ENCODE measurements around the gene PCSK1N. TPM values are rescaled to one million over a fixed set of nuclear protein-coding genes. Genes with fewer than 3 reads are reported as not detected.

The PCSK1N gene
- total RNA-seq, 4 donors from 2014 or later: 2.9 to 16.7 (median 8.5) TPM

GRCh38 chrX:48831136-48831908 lies 4.1 kb downstream of the PCSK1N start:
- no peak for DNase-seq (ENCODE audit: low spot score in 2 of 2)
- 19 to 46% methylated on average over 8 to 58 of the region's 58 CpGs for WGBS, 2 donors
- H3K4me3 ChIP-seq (ENCODE audit: low read depth, poor library complexity, severe bottlenecking): no peak overlapping the region
- TF ChIP-seq, protein P1, sequence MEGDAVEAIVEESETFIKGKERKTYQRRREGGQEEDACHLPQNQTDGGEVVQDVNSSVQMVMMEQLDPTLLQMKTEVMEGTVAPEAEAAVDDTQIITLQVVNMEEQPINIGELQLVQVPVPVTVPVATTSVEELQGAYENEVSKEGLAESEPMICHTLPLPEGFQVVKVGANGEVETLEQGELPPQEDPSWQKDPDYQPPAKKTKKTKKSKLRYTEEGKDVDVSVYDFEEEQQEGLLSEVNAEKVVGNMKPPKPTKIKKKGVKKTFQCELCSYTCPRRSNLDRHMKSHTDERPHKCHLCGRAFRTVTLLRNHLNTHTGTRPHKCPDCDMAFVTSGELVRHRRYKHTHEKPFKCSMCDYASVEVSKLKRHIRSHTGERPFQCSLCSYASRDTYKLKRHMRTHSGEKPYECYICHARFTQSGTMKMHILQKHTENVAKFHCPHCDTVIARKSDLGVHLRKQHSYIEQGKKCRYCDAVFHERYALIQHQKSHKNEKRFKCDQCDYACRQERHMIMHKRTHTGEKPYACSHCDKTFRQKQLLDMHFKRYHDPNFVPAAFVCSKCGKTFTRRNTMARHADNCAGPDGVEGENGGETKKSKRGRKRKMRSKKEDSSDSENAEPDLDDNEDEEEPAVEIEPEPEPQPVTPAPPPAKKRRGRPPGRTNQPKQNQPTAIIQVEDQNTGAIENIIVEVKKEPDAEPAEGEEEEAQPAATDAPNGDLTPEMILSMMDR (IDR thresholded peaks at IDR 0.05): no peak
- no peak for TF ChIP-seq POLR2A (IDR thresholded peaks at IDR 0.05)
- intact Hi-C loops (cut with DNase I; ENCODE audit: low total_unique reads): no loop called here

DNA sequence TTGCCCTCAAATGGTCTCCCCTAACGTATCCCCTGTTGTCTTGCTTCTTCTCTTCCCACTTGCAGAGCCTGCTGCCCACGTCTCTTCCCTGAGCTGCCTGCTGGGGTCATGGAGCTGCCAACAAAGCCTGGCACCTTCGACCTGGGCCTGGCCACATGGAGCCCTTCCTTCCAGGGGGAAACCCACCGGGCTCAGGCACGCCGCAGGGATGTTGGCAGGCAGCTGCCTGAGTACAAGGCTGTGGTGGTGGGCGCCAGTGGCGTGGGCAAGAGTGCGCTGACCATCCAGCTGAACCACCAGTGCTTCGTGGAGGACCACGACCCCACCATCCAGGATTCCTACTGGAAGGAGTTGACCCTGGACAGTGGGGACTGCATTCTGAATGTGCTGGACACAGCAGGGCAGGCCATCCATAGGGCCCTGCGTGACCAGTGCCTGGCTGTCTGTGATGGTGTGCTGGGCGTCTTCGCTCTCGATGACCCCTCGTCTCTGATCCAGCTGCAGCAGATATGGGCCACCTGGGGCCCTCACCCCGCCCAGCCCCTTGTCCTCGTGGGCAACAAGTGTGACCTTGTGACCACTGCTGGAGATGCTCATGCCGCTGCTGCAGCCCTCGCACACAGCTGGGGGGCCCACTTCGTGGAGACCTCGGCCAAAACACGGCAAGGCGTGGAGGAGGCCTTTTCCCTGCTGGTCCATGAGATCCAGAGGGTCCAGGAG lies 6.2 kb downstream of the PCSK1N start:
- no peak for DNase-seq (ENCODE audit: low spot score in 2 of 2)
- WGBS, 2 donors: 90% methylated on average over 13 to 18 of the region's 24 CpGs
- H3K4me3 ChIP-seq (ENCODE audit: low read depth, poor library complexity, severe bottlenecking): no peak overlapping the region
- intact Hi-C loops (cut with DNase I; ENCODE audit: low total_unique reads): no loop called here
- TF ChIP-seq, protein P1 (IDR thresholded peaks at IDR 0.05): no peak
- no peak for TF ChIP-seq POLR2A (IDR thresholded peaks at IDR 0.05)

DNA sequence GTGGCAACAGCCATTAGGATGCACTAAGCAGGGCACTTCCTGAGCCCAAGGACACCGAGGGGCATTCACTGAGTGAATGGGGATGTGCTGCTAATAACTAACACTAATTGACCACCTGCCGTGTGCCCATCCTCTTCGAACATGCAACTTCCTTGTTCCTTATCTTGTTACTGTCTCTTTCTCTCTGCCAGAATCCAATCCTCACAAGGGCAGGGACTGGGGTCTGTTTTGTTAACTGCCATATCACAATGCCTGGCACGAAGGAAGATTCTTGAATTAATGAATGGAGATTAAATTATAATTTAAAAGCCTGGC lies 7.8 kb downstream of the PCSK1N start:
- 62 to 80% methylated on average over 3 to 4 of the region's 4 CpGs for WGBS, 2 donors
- intact Hi-C loops (cut with DNase I; ENCODE audit: low total_unique reads): no loop called here
- no peak for DNase-seq (ENCODE audit: low spot score in 2 of 2)
- TF ChIP-seq POLR2A (IDR thresholded peaks at IDR 0.05): no peak
- TF ChIP-seq, protein P1 (IDR thresholded peaks at IDR 0.05): no peak
- no peak overlapping the region for H3K4me3 ChIP-seq (ENCODE audit: low read depth, poor library complexity, severe bottlenecking)

- no peak for DNase-seq (ENCODE audit: low spot score in 2 of 2)
- WGBS, 2 donors: 61 to 72% methylated on average over 23 to 40 of the region's 73 CpGs
- intact Hi-C loops (cut with DNase I; ENCODE audit: low total_unique reads): no loop called here
- no peak for TF ChIP-seq POLR2A (IDR thresholded peaks at IDR 0.05)
- TF ChIP-seq, protein P1 (IDR thresholded peaks at IDR 0.05): no peak
- no peak overlapping the region for H3K4me3 ChIP-seq (ENCODE audit: low read depth, poor library complexity, severe bottlenecking)
These were observed 8.3 kb downstream of the PCSK1N start for GRCh38 chrX:48826876-48827653.

DNA sequence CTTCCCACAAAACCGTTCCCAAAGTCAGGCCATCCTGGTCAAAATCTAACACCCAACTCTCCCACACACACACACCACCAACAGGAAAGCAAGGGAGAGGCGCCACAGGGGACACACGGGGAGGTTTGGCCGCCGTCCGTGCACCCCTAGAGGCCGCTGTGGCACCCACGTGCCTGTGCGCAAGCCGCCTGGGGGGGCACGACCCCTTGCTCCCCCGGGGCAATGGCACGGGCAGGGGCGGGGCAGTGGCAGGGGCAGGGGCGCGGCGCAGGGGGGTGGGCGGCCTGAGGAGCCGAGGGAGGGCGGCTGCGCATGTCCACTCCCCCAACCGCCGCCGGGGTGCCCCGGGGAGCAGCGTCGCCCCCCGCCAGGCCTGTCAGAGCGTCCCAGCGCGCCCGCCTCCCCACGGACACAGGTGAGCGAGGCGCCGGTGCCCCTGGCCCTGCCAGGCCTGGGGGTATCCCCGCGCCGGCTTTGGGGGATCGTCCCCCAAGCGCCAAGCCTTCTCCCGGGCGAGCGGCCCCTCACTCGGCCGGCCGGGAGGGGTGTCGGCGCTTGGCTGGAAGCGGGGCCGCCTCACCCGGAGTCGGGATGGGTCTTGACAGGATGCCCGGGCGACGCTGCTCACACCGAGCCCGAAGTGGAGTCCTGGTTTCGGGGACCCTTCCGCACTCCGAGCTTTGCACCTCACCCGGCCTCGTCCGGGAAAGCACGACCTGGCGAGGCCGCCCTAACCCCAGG lies 9.1 kb downstream of the PCSK1N start, which contains the start of gene ERAS:
TSS of gene ERAS (plus strand) at position 379 of the 741 bp plus-strand sequence. CDS start 2,611 bp downstream, outside the sequence.
- intact Hi-C loops (cut with DNase I; ENCODE audit: low total_unique reads): no loop called here
- TF ChIP-seq, protein P1 (IDR thresholded peaks at IDR 0.05): no peak
- no peak for TF ChIP-seq POLR2A (IDR thresholded peaks at IDR 0.05)
- no peak within 1 kb of the TSS for H3K4me3 ChIP-seq (ENCODE audit: low read depth, poor library complexity, severe bottlenecking)
- DNase-seq (ENCODE audit: low spot score in 2 of 2): no peak
- WGBS, 2 donors: 57 to 69% methylated on average over 1 to 19 of the region's 67 CpGs

Data from lower leg skin (tissue), 4 donors.